Measurements from ENCODE around the gene SKP1. TPM values are rescaled to one million over a fixed set of nuclear protein-coding genes. Genes with fewer than 3 reads are reported as not detected.

Gene SKP1
- total RNA-seq, 1 donor: 40.7 TPM

DNA sequence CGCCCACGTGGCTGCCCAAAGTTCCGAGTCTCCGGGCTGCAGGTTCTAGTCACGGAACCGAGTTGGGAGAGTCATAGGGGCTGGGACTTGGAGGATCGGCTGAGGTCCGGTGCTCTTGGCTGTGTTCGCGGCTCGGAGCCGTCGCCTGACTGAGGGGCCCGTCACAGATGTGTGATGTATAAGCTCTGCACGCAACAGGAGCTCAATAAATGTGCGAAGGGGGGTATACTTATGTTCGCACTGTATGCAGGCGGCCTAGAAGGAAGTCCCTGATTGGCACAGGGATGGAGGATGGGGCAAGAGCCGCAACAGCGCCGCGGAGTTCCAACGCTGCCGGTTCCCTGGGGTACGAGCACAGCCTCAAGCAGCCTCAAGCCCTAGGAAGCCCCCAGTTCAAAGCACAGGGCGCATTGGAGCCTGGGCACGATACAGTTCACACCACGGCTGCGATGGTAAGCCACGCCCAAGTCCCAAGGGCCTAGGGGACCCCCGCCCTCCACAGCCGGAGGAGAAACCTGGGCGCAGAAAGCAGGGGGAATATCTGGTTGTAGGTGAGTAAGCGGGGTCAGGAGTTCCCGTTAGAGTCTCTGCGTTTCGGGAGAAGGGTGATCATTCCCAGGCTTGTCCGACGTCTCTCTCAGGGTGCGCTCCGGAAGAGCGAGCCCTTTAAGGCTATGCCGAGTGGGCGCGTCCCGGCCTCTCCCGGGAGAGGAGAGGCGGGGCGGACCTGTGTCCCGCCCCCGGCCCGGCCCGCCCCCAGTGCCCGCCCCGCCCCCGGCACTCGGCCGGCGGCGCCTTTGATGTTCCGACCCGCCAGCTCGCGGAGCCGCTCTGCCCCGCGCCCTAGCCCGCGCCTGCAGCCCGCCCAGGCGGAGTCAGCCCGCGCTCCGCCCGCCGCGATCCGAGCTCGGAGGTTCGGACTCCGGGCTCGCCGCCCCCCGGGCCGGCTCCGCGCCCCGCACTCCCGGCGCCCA, 62.6 kb downstream of the SKP1 start, which contains the start of gene TCF7:
Gene TCF7, plus strand, starts transcription at position 780 of the 974 bp plus-strand sequence. CDS start 226 bp downstream, outside the sequence.
- DNase-seq (ENCODE audit: low read depth in 2 of 3, low spot score in 2 of 3): peak; percentile 64 to 70 (median 64)

DNA sequence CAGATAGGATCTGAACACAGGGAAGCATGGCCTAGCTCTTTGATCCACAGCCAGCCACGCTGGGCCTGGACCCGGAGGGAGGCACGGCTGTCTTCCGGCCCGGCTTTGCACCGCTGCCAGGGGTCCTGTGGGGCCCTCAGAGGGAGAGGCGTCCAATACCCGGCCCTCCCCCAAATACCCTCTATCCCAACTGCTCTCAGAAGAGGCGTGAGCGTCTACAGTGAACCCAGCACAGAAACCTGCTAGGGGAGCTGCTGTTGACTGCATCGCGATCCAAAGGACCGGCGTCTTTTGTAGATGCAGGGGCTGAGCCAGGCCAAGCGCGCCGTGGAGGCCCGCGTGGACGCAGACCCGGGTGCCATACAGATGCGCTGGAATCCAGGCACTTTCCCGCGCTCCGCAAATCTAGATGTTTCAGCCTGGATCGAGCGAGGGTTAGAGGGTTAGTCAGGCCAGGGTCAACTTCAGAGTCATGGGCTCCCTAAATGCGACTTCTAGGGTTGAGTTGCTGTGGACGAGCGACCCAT, 63.3 kb downstream of the SKP1 start:
- DNase-seq (ENCODE audit: low read depth in 2 of 3, low spot score in 2 of 3): no peak

- DNase-seq (ENCODE audit: low read depth in 2 of 3, low spot score in 2 of 3): no peak
Measured at GRCh38 chr5:134112726-134113362, 63.9 kb downstream of the SKP1 start.

DNA sequence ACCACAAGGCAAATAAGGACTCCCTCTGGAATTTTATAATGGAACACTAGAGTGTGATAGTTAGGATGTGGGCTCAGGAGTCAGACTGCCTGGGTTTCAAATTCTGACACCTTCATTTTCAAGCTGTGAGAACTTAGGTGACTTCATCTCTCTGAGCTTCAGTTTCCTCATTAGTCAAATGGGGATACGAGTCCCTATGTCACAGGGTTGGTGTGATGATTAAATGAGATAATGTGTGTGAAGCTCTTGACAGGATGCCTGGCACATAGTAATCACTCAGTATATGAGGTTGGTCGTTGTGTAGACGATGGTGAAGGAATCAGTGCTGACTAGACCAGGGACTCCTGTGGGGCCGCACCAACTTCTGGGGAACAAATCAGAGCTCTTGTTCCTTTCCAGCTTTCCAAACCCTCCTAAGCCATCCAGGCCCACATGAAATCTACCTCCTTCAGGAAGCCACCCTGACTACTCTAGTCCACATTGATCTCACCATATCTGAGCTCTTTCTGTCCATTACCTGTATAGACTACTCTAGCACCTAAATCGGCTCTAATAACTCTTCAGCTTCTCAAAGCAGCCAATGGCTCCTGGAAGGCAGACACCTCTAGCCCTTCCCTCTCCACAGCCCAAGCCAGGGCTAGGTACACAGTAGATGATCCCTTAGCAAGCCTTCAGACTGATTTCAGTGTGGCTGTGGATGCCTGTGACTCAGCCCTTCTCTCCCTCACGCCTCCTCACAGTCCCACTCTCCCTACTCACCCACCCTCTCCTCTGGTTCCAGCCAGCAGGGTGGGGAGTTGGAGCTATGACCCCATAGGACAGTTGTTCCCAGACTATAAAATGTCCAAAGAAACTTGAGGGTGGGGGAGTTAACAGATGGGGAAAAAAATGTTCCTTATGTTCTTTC, 64.8 kb downstream of the SKP1 start:
- DNase-seq (ENCODE audit: low read depth in 2 of 3, low spot score in 2 of 3): no peak

GRCh38 chr5:134110382-134110781, 66.4 kb downstream of the SKP1 start:
- DNase-seq (ENCODE audit: low read depth in 2 of 3, low spot score in 2 of 3): no peak

GRCh38 chr5:134107779-134108178, 69.0 kb downstream of the SKP1 start:
- DNase-seq (ENCODE audit: low read depth in 2 of 3, low spot score in 2 of 3): no peak

GRCh38 chr5:134106991-134107701, 69.6 kb downstream of the SKP1 start:
- DNase-seq (ENCODE audit: low read depth in 2 of 3, low spot score in 2 of 3): no peak

GRCh38 chr5:134103998-134104654, 72.6 kb downstream of the SKP1 start:
- DNase-seq (ENCODE audit: low read depth in 2 of 3, low spot score in 2 of 3): no peak

- DNase-seq (ENCODE audit: low read depth in 2 of 3, low spot score in 2 of 3): no peak
Measured at GRCh38 chr5:134103397-134103796, 73.4 kb downstream of the SKP1 start.

- DNase-seq (ENCODE audit: low read depth in 2 of 3, low spot score in 2 of 3): peak in 2 of 3 donors; percentile 67 to 84
Measured at GRCh38 chr5:134101686-134102439, 74.9 kb downstream of the SKP1 start.

DNA sequence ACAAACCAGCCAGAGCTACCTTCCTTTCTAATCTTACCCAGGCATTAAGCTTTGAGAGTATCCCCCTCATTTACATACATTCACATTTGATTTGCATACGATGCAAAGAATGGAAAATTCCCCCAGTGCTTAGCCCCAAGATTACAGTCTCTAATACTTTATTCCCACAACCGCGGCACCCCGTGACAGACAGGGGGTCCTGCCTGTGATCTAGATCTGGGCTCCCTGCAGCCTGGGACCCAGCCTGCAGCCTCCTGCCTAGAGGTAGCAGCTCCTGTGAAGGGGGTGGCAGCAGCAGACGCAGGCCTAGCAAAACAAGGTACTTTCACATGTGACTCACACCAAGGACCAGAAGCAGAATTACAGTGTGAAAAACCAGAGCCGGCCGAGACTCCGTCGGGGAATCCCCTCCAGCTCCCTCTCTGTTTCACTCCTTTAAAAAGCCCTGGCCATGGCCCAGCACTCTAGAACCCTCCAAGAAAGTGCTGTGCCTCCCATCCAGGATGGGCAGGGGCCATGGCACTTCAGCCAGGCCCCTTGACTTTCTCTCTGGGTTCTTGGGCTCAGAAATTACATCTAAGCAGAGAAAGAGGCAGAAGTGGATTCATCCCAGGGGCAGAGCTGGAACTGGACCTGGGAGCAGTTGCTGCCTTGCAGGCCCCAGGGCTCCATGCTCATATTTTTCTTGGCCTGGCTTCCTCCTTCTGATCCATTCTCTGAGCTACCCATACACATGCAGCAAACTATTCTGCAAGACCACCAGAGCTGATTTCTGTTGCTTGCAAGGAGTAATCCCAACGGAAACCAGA, 76.3 kb downstream of the SKP1 start:
- peak in 1 of 3 donors; percentile 65 for DNase-seq (ENCODE audit: low read depth in 2 of 3, low spot score in 2 of 3)

DNA sequence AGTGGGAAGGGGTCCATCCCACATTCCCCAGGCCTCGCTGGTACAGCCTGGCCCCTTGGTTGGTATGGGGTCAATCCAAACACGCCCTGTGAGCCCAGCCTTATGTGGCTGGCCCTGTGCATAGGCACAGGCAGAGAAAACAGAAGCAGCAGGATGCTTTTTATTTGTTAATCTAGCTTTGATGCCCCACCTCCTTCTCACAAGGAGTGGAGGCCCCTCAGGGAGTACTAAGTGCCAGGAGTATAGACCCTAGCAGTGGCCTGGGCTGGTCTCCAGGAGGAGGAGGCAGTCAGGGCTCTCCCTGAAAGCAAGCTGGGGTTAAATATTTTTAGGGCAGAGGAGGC, 76.8 kb downstream of the SKP1 start:
- DNase-seq (ENCODE audit: low read depth in 2 of 3, low spot score in 2 of 3): no peak

- no peak for DNase-seq (ENCODE audit: low read depth in 2 of 3, low spot score in 2 of 3)
Measured at GRCh38 chr5:134099288-134099872, 77.4 kb downstream of the SKP1 start.
